NT2/D1 (cell line): Measurements from ENCODE around the gene GPC6.

Experiments
- SUZ12 ChIP-seq: IDR thresholded peaks from 2 replicates; pipeline ENCODE4 v1.6.1; 2011; ENCODE audit not compliant: insufficient read length, insufficient read depth; ENCODE audit errors: extremely low read depth
- YY1 ChIP-seq: IDR thresholded peaks from 2 replicates; pipeline ENCODE4 v1.6.1; 2011; ENCODE audit not compliant: insufficient read length, insufficient read depth

DNA sequence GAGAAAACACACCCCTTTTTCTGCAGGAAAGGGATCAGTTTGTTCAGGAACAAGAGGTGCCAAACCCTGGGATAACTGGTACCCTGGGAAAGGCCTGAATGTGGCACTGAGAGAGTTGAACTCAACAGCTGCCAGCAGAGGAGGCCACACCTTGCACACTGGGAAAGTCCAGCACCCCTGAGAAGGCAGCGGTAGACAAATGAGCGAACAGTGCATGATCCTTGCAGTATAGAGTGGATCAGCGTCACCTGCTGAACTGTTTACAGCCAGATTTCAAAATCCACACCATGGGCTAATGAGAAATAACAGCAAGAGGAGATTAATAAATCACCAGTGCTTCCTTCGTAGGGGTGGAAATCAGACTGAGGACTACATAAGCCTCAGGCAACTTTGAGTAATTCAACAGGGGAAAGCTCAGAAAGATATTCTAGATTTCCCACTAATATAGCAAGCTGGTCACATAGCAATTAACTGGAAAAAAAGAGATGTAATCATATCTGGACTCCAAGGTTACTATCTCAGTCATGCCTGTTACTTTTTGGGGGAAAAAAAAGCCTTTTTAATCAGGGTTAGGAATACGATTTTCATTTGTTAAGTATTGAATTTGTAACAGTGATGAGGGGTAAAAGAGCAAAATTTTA, 1200.8 kb downstream of the GPC6 start:
- TF ChIP-seq YY1 (no peak), SUZ12 (no peak)
